ENCODE results near the gene SLC49A4.

SLC49A4 gene

GRCh38 chr3:122892118-122892960 is 97.5 kb downstream of the SLC49A4 start:
- H3K27ac ChIP-seq = no peak overlapping the region
- TF ChIP-seq ZFX (IDR thresholded peaks at IDR 0.05; ENCODE audit: borderline replicate concordance) (no peak), CTCF (IDR thresholded peaks at IDR 0.05) (no peak)

GRCh38 chr3:122893282-122893681 is 98.4 kb downstream of the SLC49A4 start:
- TF ChIP-seq CTCF (IDR thresholded peaks at IDR 0.05) (no peak), ZFX (IDR thresholded peaks at IDR 0.05; ENCODE audit: borderline replicate concordance) (no peak)
- H3K27ac ChIP-seq = no peak overlapping the region

GRCh38 chr3:122893754-122894668 is 99.1 kb downstream of the SLC49A4 start:
- H3K27ac ChIP-seq = no peak overlapping the region
- TF ChIP-seq CTCF (IDR thresholded peaks at IDR 0.05) (no peak), ZFX (IDR thresholded peaks at IDR 0.05; ENCODE audit: borderline replicate concordance) (no peak)

- no peak overlapping the region for H3K27ac ChIP-seq
- no peak for TF ChIP-seq ZFX (IDR thresholded peaks at IDR 0.05; ENCODE audit: borderline replicate concordance)
- TF ChIP-seq CTCF (IDR thresholded peaks at IDR 0.05) = no peak
Measured at GRCh38 chr3:122898298-122898697, 103.4 kb downstream of the SLC49A4 start.

- no peak for TF ChIP-seq ZFX (IDR thresholded peaks at IDR 0.05; ENCODE audit: borderline replicate concordance)
- TF ChIP-seq CTCF (IDR thresholded peaks at IDR 0.05) = no peak
- H3K27ac ChIP-seq = no peak overlapping the region
Measured at GRCh38 chr3:122902326-122902725, 107.5 kb downstream of the SLC49A4 start.

- no peak overlapping the region for H3K27ac ChIP-seq
- TF ChIP-seq CTCF (IDR thresholded peaks at IDR 0.05) (no peak), ZFX (IDR thresholded peaks at IDR 0.05; ENCODE audit: borderline replicate concordance) (no peak)
Measured at GRCh38 chr3:122903171-122903570, 108.3 kb downstream of the SLC49A4 start.
